Small intestine (tissue), 7 donors: Measurements from ENCODE around the gene CDH19. TPM values are rescaled to one million over a fixed set of nuclear protein-coding genes. Genes with fewer than 3 reads are reported as not detected.

Experiments
- DNase-seq, 2 donors: peaks; one replicate each; pipeline versions ENCODE4 v3.0.0 to v3.0.0-alpha.2; 2013
- FAIRE-seq: peaks from 2 replicates; lab custom pipeline; 2012; peaks lifted over from hg19 to GRCh38; lab: Jason Lieb, UNC
- H3K27ac ChIP-seq, 3 donors: one replicate each; pipeline ENCODE4 v1.5.1; 2013; ENCODE audit warnings: low read length in 2 of 3, mild to moderate bottlenecking in 2 of 3, control low read depth in 1 of 3, inconsistent platforms in 1 of 3, low read depth in 1 of 3, moderate library complexity in 1 of 3
- H3K27me3 ChIP-seq, 3 donors: one replicate each; pipeline ENCODE4 v1.6.1; 2013; ENCODE audit warnings: low read length in 3 of 3, inconsistent platforms in 1 of 3; ENCODE audit not compliant: control insufficient read depth in 3 of 3, insufficient read depth in 3 of 3
- H3K36me3 ChIP-seq, 3 donors: one replicate each; pipeline ENCODE4 v1.6.1; 2013; ENCODE audit warnings: low read length in 3 of 3, inconsistent platforms in 1 of 3, low read depth in 1 of 3, mild to moderate bottlenecking in 1 of 3, moderate library complexity in 1 of 3; ENCODE audit not compliant: control insufficient read depth in 3 of 3, insufficient read depth in 2 of 3
- H3K4me1 ChIP-seq, 3 donors: one replicate each; pipeline ENCODE4 v1.6.1; 2013; ENCODE audit warnings: low read length in 2 of 3, inconsistent platforms in 1 of 3, low read depth in 1 of 3, mild to moderate bottlenecking in 1 of 3, moderate library complexity in 1 of 3; ENCODE audit not compliant: control insufficient read depth in 3 of 3, insufficient read depth in 2 of 3
- H3K4me3 ChIP-seq, 3 donors: one replicate each; pipeline ENCODE4 v1.5.1; 2013; ENCODE audit warnings: low read length in 3 of 3, control low read depth in 1 of 3, inconsistent platforms in 1 of 3, low read depth in 1 of 3, mild to moderate bottlenecking in 1 of 3, moderate library complexity in 1 of 3
- H3K9me3 ChIP-seq, 2 donors: one replicate each; pipeline ENCODE4 v1.6.1; 2013; ENCODE audit warnings: low read depth in 1 of 2, low read length in 1 of 2; ENCODE audit not compliant: control insufficient read depth in 2 of 2, insufficient read depth in 1 of 2
- WGBS, 3 donors: extraction: QIAGEN DNeasy Blood & Tissue Kit; methylation state at CpG; one replicate each; pipeline ENCODE4 v1.1.7; 2013; 5-methylcytosine and 5-hydroxymethylcytosine counted together
- polyA plus RNA-seq, 4 donors: library from polyadenylated mRNA; stranded (reverse) in 3 of 4; unstranded in 1 of 4; fragments of 200-250 nt in 3 of 4; fragments of 120-200 nt in 1 of 4; gene quantifications; one replicate each; pipeline versions ENCODE4 v1.2.1 to v1.2.3, GENCODE V29; 2013
- donor health status: healthy with polysubstance abuse.
- donor health status: control.
- donor health status: control.
- donor health status: Bipolar disorder and iron deficiency.
- donor health status: healthy.

The CDH19 gene
- polyA plus RNA-seq, 4 donors: 0.27 to 3.0 (median 0.86) TPM; not detected in 1

DNA sequence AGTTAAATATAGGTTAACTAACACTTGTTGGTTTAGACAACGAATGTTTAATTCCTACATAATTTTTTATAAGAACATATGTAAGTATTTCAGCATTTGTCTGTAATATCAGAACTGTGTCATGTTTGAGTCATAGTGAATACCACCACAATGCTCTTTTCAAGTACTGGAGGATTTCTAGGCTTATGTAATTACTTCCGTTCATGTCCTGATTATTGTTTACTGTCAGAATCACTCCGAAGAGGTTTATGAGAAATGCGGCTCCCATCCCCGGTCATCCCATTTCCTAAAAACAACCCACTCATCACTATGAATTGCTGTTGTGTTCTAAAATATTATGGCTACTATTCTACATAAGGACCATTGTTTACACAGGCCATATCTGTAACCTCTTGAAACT lies 45.1 kb downstream of the CDH19 start:
- H3K4me3 ChIP-seq: no peak overlapping the region
- no peaks in the 10 kb centered on the region for H3K4me1 ChIP-seq
- H3K27ac ChIP-seq: no peak overlapping the region
- WGBS, 3 donors: 63 to 87% (median 86%) methylated on average over 5 of the region's 5 CpGs
- FAIRE-seq (no peak), DNase-seq (no peak)
- no peaks in the 10 kb centered on the region for H3K27me3 ChIP-seq
- H3K36me3 ChIP-seq: no peaks in the 10 kb centered on the region
- H3K9me3 ChIP-seq: no peaks in the 10 kb centered on the region

DNA sequence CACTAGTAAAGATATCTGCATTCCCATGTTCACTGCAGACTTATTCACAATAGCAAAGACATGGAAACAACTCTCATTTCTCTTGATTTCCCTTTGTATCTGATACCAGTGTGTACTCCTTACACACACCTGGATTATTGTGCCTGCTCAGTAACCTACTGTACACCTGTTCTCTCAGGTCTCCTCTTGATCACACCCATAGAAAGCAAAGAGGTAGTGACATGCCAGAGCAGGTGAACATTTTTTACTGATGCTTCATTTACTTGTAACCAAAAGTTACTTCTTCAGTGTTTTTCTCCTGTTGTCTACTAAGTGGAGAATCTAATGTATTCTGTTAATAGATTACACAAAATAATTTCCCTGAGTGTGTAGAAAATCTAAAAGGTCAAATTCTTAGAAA lies 46.8 kb downstream of the CDH19 start:
- no peaks in the 10 kb centered on the region for H3K36me3 ChIP-seq
- H3K4me1 ChIP-seq: no peaks in the 10 kb centered on the region
- no peaks in the 10 kb centered on the region for H3K27me3 ChIP-seq
- FAIRE-seq: no peak
- no peak overlapping the region for H3K4me3 ChIP-seq
- H3K27ac ChIP-seq: no peak overlapping the region
- no peak for DNase-seq
- H3K9me3 ChIP-seq: no peaks in the 10 kb centered on the region

DNA sequence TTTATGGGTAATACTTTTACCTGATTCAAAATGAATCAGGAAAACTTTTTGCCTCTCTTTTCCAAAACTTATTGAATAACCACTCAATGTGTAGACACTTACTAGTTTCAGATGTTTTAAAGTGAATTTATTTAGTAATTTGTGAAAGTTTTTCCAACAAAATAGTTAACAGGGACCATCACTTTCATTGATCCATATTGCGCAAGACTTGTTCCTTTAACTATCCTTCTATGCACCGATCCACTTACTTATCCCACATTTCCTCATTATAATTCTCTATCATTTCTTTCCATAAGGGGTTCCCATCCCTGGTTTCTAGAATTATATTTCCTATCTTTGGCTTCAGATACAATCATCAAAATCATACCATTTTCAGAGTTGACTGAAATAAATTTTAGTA lies 48.3 kb downstream of the CDH19 start:
- H3K27me3 ChIP-seq: no peaks in the 10 kb centered on the region
- no peaks in the 10 kb centered on the region for H3K36me3 ChIP-seq
- FAIRE-seq (no peak), DNase-seq (no peak)
- no peaks in the 10 kb centered on the region for H3K4me1 ChIP-seq
- WGBS, 3 donors: 78 to 89% (median 84%) methylated on average over 2 of the region's 2 CpGs
- no peaks in the 10 kb centered on the region for H3K9me3 ChIP-seq
- H3K27ac ChIP-seq: no peak overlapping the region
- no peak overlapping the region for H3K4me3 ChIP-seq

DNA sequence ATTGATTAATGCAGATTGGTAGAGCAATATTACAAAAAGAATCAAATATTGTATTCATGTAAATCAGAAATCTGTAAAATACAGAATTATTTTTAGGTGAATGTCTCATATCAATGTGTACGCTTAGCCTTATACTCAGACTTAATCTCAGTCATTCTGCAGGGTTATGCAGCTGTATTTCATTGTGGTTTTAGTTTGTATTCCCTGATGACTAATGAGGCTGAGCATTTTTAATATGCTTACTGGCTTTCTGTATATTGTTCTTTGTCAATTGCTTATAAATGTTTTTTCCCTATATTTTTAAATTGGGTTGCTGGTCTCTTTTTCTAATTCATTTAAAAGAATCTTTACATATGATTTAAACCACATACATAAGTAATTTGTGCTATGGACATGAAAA lies 50.1 kb downstream of the CDH19 start:
- Histone ChIP-seq H3K9me3 (no peaks in the 10 kb centered on the region), H3K4me1 (no peaks in the 10 kb centered on the region), H3K27ac (no peak overlapping the region), H3K36me3 (no peaks in the 10 kb centered on the region), H3K4me3 (no peak overlapping the region), H3K27me3 (no peaks in the 10 kb centered on the region)
- DNase-seq (no peak), FAIRE-seq (no peak)
- WGBS, 3 donors: 79 to 95% (median 88%) methylated on average over 1 of the region's 1 CpG

DNA sequence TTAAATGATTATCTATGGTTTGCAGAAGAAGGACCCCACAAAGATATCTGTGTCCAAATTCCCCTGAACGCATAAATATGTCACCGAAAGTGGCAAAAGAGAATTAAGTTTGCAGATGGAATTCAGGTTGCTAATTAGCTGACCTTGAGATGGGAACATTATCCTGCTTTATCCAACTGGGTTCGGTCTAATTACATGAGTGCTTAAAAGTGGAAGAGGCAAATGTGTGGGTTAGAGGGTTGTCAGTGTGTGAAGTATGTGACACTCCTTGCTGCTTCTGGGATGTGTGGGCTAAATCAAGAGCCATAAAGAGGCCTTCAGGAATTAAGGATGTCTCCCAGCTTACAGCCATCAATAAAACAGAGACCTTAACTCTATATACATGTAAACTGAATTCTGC lies 53.5 kb downstream of the CDH19 start:
- no peak for DNase-seq
- WGBS, 3 donors: 77 to 86% (median 78%) methylated on average over 3 of the region's 3 CpGs
- Histone ChIP-seq H3K4me3 (no peak overlapping the region), H3K4me1 (no peaks in the 10 kb centered on the region), H3K9me3 (no peaks in the 10 kb centered on the region), H3K36me3 (no peaks in the 10 kb centered on the region), H3K27me3 (no peaks in the 10 kb centered on the region), H3K27ac (no peak overlapping the region)
- no peak for FAIRE-seq

DNA sequence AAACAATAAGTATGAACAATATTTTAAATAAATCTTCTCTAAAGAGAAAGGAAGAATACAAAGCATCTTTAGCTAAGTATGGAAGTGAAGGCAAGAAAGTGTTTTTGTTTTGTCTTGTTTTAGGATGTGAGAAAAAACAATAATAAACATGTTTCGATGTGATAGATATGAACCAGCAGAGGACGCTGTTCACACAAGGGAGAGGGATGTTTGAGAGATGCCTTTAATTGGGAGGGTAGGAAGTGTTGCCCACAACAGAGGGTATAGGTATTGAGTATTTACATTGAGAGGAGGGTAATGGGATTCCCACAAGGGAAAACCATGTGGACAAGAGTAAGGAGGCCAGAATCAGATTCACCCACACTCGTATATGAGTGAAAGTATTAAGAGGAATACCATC lies 55.1 kb downstream of the CDH19 start:
- Histone ChIP-seq H3K27me3 (no peaks in the 10 kb centered on the region), H3K4me1 (no peaks in the 10 kb centered on the region), H3K9me3 (no peaks in the 10 kb centered on the region), H3K4me3 (no peak overlapping the region), H3K27ac (no peak overlapping the region), H3K36me3 (no peaks in the 10 kb centered on the region)
- 60 to 72% (median 61%) methylated on average over 3 of the region's 3 CpGs for WGBS, 3 donors
- no peak for DNase-seq
- no peak for FAIRE-seq

DNA sequence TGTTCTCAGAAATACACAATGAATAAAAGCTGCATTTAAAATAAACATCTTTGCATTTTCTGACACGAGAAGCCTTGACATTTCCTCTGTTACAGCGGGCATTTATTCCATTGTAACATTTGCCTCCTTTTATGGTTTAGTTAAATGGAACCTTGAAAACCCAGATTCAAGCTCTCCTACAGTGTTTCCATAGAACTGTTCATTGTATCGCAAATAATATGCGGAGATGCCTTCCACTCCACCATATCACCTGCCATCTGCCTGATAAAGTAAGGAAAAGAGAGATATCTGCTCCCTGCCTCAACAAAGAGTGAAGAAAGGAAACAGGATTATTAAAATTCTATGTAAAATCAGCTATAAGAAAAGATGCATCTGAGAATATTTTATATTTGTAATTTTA lies 69.8 kb downstream of the CDH19 start:
- Histone ChIP-seq H3K27me3 (no peaks in the 10 kb centered on the region), H3K36me3 (no peaks in the 10 kb centered on the region), H3K4me1 (no peaks in the 10 kb centered on the region), H3K4me3 (no peak overlapping the region), H3K27ac (no peak overlapping the region), H3K9me3 (no peaks in the 10 kb centered on the region)
- DNase-seq (no peak), FAIRE-seq (no peak)
- WGBS, 3 donors: 69 to 73% (median 73%) methylated on average over 4 of the region's 4 CpGs

DNA sequence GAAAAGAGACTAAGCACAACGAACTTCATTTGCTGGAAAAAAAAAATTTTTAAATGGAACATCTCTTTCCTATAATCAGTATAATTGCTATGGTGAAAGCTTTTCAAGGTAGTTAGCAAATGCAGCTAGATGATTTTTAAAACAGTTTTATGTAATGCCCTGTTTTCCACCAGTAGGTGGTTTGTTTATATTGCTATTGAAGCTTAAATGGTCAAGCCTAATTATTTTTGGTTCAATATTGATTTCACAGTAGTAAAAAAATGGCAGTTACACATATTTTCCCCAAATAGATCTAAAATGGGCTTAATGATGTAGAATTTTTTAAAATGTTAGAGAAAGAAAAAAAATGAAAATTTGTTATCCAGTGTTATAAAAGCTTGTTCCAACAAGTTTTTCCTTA lies 70.2 kb downstream of the CDH19 start:
- no peaks in the 10 kb centered on the region for H3K36me3 ChIP-seq
- no peak overlapping the region for H3K4me3 ChIP-seq
- H3K4me1 ChIP-seq: no peaks in the 10 kb centered on the region
- FAIRE-seq (no peak), DNase-seq (no peak)
- no peaks in the 10 kb centered on the region for H3K27me3 ChIP-seq
- H3K27ac ChIP-seq: no peak overlapping the region
- no peaks in the 10 kb centered on the region for H3K9me3 ChIP-seq
- WGBS, 3 donors: 31 to 51% (median 40%) methylated on average over 1 of the region's 1 CpG

DNA sequence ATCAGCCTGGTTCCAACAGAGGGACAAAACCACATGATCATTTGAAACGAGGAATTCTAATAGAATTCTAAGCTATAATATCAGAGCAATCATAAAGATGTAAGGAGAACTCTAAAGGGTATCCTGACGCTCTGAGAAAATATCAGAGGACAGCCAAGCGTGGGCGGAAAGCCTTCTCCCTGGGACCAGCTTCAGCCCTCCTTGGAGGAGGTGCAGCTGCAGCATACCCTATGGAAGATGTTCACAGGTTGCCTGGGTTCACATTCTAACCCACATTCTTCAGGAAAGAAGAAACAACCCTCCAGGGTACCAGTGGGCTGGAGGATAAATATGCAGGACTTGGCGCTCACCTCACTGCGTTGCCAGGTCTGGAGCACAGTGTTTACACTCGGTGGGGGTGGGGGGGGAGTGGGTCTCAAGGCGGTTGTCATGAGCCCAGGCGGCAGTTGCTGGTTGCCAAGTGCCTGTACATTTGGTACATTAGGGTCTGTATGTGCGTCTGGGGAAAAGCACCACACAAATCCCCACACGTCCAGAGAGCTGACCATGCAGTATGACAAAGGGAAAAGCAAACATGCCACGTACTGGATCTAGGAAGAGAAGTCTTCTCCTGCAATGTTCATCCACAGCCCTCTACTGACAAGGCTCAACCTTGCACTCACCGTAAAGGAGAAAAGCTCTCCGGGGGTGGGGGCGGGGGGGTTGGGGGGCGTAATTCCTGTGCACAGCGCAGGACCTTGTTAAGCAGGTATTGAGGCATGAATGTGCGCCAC lies 80.5 kb downstream of the CDH19 start:
- Histone ChIP-seq H3K27ac (no peak overlapping the region), H3K9me3 (no peaks in the 10 kb centered on the region), H3K36me3 (no peaks in the 10 kb centered on the region), H3K4me1 (no peaks in the 10 kb centered on the region), H3K27me3 (no peaks in the 10 kb centered on the region), H3K4me3 (no peak overlapping the region)
- FAIRE-seq (no peak), DNase-seq (no peak)
- WGBS, 3 donors: 76 to 82% (median 78%) methylated on average over 18 of the region's 18 CpGs
